GM18502 (cell line): ENCODE results near the gene NAA38.
"Not testable (repeated sequence)": the region's sequence is repeated elsewhere in the genome, so short reads cannot be mapped to it uniquely, and the experiment has no call there.

ENCODE experiments used
- ATAC-seq: cut with Tn5 transposase; IDR thresholded peaks from one replicate; pipeline ENCODE4 v1.9.1; 2021; ENCODE audit warnings: mild to moderate bottlenecking; ENCODE audit not compliant: unreplicated experiment, poor library complexity

The NAA38 gene

DNA sequence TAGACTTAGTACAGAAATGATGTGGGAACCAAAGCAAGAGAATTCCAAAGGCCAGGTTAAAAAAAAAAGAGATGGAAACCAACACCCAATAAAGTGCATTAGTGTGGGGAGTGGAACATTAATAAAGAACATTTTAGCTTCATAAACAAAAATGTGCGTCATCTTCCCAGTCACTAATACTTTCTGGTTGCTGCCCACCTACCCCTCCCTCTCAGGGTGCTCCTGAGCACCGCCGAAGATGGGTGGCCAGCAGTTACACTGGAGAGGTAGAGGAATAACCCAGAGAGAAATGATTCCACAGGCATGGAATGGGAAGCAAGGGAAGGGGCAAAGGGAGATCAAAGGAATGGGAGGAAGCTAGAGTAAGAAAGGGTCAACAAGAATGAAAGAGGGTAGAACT is 25.3 kb upstream of the NAA38 start:
- no peak for ATAC-seq

DNA sequence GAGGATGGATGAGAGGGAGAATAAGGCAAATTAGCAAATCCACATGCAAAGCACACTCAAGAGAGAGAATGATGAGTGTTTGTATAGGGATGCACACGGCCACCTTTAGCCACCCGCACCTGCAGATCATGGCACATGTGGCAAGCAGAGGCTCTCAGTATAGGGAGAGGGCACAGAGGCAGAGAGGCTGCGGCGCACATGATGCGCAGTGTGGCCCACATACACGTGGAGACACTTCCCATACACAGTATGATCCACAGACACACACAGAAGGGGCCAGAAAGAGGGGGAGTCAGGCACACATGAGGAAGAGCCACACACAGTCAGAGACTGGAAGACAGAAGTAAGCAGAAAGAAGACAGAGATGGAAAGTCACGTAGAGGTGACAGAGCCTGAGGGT is 24.7 kb upstream of the NAA38 start:
- ATAC-seq: no peak

DNA sequence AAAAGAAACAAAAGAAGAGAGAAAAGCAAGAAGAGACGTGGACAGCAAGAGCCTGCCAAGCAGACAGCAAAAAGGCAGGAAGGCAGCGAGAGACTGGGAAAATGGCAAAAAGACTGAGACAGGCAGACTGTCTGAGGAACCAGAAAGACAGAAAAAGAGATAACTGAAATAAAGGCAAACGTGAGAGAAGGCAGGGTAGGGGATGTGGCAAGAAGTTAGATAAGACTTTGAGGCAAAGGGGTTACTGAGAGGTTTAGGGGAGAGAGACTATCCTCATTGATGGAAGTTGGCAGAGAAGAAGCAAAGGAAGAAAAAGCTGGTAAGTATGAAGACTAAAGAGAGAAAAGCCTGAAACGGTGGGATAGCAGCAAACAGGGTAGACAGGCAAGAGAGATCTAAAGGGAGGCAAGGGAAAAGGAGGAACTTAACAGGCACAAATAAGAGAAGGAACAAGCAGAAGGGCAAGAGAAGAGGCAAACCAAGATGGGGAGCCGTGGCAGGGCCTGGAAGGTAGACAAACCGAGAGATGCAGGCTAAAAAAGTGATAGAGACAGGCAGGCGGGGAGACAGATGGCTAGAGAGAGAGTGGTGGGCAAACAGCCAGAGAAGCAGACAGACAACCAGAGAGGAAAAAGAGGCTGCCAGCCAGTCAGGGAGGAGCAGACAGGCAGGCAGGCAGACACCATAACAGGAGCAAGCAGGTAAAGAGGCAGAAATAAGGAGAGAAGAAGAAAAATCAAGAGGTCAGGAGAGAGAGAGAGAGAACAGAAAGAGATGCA is 24.1 kb upstream of the NAA38 start:
- ATAC-seq: no peak

DNA sequence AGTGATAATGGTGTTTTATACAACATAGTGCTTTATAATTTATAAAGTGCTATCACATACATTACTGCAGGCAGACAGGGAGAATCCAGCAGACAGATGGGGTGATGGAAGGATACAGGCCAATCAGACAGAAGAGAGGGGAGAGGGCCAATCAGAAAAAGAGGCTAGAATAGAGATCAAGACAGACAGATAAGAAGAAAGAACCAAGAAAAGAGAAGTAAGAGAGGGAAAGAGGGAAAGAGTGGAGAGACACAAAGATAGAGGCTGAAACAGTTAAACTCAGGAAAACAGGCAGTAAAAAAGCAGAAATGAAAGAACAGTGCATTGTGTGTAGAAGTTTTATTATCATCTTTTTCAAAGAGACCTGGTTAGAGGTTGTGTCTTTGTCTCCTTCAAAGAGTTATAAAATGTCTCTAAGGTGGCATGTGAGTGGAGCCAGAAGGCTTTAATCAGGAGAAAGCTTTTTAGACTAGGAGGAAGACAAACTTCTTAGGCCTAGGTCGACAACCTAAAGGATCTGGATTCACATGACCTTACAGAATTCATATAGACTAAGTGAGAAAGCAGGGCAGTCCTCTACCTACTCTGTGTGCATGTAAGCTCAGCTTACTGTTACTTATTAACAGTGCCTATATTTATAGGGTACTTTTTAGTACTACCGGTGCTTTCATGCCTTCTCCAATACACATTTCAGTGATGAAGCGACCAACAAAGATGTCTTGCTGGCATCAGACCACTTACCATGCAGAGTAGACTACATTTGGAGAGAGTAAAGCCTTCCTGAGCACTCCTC is 22.9 kb upstream of the NAA38 start:
- no peak for ATAC-seq

DNA sequence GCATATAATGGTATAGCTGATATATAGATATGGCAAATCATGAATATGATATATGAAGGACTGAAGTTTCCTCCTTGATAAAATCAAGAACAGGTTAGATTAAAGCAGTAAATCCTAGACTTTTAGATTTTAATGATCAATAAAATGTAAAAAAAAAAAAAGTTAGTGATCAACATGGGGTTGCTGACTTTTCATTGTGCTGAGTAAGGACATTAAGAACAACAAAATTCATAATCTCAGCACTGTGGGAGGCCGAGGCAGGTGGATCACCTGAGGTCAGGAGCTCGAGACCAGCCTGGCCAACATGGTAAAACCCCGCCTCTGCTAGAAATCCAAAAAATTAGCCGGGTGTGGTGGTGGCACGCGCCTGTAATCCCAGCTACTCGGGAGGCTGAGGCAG is 20.9 kb upstream of the NAA38 start:
- ATAC-seq: no peak

DNA sequence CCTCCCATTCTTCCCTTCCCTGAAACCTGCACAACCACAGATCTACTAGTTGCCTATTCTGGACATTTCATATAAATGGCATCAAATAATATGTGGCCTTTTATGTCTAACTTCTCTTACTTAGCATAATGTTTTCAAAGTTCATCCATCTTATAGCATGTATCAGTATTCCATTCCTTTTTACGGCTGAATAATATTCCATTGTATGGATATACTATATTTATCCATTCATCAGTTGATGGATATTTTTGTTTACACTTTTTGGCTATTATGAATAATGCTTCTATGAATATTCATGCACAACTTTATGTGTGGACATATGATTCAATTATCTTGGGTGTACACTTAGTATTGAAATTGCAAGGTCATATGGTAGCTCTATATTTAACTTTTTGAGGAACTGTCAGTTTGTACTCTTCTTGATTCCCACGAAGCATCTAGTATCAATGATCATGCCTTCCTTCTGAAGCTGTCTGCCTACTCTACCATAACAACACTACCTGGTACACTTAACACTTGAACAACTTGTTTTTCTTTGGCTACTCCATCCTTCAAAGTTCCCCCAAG is 18.5 kb upstream of the NAA38 start:
- no peak for ATAC-seq

DNA sequence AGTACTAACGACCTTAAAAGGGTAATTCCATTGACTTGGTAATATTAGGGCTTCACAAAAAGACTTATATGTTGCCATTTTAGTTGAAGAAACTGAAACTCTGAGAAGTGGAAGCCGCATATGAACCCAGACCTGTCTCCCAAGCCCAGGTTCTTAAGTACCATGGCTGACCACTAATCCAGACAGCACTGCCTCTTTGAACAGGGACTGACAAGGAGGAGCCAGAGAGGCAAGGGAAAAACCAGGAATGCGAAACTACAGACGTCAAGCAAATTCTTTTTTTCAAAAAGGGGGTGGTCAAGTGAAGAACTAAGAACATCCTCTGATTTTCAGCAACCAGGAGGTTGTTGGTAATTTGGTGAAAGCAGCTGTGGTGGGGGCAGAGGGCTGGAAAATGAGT is 15.7 kb upstream of the NAA38 start:
- no peak for ATAC-seq

DNA sequence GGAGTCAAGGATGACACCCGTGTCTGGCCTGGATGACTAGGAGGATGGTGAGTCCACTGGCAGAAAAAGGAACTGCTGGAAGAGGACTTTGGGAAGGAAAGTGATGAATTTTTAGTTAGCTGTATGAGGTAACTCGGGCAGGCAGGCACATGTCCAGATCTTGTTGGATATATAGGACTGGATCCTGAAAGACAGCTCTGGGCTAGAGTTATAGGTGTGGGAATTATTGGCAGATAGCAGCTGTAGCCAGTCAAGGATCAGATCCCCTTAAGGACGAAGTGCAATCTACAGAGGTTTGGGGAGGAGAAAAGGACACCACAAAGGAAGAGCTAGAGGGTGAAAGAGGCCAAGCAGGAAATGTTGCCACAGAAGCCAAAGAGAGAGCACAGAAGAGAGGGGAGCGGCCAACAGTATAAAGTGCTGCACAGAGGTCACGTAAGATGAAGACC is 10.5 kb upstream of the NAA38 start:
- ATAC-seq: no peak

DNA sequence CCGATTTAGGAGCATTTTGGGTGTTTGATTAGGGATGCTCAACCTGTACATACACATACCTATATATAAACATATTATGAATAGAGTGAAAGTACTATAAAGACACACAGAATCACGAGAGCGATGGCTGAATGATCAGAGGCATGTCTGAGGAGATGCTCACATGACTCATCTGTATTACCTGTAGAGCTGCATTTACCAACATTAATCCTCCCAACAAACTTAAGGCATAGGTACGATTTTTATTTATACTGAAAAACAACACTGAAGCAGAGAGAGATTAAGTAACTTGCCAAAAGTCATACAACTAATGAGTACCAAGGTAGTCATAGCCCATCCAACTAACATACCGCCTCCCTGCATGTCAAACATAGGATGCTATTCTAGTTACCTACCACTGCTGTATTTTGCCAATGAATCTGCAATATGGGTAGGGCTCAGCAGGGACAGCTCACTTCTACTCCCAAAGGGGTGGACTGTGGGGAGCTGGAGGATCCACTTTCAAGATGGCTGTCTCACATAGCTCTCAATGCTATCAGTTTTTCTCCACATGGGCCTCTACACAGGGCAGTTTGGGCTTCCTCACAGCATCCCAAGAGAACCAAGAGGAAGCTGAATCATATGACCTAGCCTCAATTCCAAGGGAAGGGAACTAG is 7.8 kb upstream of the NAA38 start:
- no peak for ATAC-seq

DNA sequence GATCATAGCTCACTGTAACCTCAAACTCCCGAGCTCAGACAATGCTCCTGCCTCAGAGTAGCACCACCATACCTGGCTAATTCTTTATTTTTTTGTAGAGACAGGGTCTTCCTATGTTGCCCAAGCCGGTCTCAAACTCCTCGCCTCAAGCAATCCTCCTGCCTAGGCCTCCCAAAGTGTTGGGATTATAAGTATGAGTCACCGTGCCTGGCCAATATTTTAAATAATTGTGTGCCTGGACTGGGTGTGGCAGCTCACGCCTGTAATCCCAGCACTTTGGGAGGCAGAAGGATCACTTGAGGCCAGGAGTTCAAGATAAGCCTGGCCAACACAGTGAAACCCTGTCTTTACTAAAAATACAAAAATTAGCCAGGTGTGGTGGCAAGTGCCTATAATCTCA is 7.0 kb upstream of the NAA38 start:
- ATAC-seq: not testable (repeated sequence)

DNA sequence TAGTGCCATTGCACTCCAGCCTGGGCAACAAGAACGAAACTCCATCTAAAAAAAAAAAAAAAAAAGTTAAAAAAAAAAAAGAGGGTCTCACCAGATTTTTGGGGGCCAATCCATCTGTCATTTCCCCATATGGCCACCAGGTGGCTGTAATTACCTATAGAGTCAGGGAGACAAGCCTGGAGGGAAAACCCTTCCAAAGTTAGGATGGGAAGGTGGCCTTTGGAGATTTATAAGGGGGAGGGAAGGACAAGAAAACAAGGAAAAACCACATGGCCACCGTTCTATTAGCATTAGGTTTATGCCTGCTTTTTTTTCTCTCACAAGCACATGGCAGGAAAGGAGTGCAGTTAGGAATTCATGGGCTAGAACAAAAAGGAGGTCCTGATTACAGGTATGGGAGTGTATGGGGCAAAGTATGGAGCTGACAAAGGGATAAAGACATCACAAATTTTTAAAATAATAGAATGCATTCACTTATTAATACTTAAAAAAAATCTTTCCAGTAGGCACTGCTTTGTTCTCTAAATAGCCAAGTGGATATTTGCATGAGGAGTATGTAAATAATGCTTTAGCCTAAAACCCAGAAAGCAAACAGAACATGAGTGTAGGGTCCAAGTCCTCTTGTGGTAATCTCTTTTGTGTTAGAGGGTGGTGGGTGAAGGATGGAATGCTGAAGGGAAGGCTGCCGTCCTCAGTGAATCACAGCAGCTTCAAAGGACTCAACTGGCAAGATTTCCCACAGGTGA is 5.5 kb upstream of the NAA38 start:
- no peak for ATAC-seq

DNA sequence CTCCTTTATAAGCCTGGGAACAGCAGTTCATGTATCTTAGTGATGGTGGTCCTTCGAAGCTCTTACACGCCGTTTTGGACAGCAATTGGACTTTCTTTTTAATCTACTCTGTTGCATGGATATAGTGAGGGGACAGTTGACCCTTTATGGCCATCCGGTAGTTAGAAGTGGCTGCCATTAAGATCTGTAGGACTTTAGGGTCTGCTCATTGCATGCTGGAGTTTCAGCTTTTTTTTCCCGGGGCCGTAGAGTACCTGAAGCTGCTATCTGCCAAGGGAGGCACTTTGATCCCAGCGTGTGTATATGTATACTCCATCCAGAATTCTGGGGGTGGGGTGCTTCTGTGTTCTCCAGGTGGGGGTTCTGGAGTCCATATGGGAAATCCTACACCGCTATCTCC is 1.7 kb upstream of the NAA38 start:
- ATAC-seq: no peak

DNA sequence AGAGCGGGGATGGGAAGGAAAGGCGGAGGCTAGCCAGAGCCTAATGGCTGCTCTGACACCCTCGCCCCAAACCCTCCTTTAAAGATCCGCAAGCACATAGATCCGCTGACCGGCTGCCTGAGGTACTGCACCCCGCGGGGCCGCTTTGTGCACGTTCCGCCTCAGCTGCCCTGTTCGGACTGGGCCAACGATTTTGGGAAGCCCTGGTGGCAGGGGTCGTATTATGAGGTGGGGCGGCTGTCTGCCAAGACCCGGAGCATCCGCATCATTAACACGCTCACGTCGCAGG is 1.1 kb upstream of the NAA38 start:
- ATAC-seq: no peak

DNA sequence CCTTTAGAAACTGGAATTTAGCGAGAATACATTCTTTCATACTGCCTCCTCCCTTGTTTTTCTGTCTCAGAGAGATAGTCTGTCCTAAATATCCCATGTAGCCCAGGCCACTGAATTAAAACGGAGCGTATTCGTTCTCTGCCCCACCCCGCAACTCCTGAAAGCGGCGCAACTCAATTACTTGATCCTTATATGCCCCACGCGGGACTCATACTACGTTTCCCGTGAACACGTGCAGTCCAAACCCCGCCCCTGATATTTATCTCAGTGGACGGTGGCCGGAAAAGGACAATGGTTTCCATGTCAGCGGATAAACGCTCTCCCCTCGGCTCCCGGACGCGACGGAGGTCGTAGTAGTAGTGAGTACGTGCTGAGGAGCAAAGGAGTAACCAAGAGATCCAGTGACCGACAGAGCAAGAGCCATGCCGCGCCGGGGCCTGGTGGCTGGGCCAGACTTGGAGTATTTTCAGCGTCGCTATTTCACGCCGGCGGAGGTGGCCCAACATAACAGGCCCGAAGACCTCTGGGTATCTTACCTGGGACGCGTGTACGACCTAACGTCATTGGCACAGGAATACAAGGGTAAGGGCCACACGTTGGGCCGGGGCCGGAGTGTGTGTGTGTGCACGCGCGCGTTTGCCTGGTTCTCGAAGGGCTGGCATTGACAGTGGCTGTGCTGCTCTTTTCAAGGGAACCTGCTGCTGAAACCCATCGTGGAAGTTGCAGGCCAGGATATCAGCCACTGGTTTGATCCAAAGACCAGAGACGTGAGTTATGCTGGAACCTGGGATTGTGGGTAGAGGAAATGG is 558 bp upstream of the NAA38 start, which contains the start of gene CYB5D1:
CYB5D1 (plus strand) TSS at position 291 of the 809 bp plus-strand sequence; CDS start at position 423, 132 bp downstream.
- peak; percentile 41 for ATAC-seq

DNA sequence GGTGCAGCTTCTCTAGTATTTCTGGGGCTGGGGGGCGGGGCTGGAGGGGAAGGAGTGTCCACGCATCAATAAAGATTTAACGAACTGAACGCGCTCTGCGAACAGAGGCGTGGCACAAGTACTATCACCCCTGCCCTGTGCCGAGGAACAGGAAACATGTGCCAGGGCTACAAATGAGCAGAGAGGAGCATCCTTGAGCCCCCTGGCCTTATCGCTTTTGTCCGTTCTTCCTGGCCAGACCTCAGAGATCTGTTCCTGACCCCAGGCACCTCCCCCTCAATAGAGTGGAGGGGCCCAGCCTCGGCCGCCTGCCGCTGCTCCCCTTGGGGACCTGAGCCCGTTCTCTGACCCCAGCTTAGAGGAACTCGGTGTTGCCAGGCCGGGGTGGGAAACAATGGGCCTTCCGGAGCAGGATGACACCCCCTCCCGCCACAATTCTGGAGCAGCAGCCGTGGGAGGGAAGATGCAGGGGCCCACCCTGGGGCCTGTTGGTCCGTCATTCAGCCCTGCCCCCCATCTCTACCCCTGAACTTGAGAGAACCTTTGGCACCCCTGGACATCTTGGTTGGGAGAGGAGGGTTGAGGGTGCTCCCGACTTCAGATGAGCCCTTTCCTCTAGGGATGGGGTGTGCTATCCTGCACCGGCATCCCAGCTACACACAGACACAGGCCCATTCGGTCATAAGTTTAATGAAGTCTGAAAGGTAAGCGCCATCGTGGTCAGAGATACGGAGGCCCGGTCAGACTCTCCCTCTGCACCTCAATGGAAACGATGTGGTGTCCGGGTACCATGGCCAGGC is 1.1 kb downstream of the NAA38 start:
- no peak for ATAC-seq

DNA sequence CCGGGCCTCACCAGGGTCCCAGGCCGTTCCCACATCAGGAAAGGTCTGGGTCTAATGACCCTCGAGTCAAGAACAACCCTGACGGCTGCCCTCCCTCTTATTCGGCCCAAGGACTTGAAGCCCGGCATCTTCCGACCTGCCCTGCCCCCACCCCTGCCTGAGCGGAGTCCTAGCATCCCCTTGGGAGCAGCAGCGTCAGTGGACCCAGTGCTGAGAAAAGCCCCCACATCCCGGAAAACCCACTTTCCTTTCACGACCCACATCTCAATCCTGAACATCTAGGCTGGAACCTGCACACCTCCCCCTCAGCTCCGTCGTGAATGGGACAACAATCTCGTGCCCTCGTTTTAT is 1.7 kb downstream of the NAA38 start:
- no peak for ATAC-seq

DNA sequence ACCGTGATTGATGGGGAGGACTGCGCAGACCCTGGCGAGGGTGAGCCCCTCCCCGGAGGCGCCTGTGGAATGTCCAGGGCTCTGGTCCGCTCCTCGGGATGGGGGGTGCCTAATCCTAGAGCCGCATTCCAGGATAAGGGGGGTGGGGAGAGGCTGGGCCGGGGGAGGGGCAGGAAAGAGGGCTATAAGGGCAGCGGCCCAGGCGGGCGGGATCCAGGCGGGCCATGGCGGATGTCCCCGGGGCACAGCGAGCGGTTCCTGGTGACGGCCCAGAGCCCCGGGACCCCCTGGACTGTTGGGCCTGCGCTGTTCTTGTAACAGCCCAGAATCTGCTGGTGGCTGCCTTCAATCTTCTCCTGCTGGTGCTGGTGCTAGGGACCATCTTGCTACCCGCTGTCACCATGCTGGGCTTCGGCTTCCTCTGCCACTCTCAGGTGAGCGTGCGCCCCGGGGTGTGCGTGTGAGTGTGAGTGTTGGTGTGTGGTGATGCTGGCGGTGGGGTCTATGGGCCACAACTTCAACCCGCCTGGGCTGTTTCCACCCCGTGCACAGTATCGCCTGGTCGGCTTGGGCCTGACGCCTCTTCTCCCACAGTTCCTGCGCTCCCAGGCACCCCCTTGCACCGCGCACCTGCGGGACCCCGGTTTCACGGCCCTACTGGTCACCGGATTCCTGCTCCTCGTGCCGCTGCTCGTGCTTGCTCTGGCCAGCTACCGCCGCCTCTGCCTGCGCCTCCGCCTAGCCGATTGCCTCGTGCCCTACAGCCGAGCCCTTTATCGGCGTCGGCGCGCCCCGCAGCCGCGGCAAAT is 2.3 kb downstream of the NAA38 start, which contains the start of gene TMEM88:
TMEM88 (plus strand) TSS at position 216 of the 809 bp plus-strand sequence; CDS start at position 225, 9 bp downstream.
- ATAC-seq: no peak
